Stimulated activated CD4-positive, alpha-beta T cell treated with anti-CD3 and anti-CD28 coated beads, Interleukin-2, amount 100 ng/mL, for 4 hours (primary cell): ENCODE data around the gene ZNF385D.

Source experiments
- DNase-seq: peaks from one replicate; pipeline ENCODE4 v3.0.0-alpha.2; 2020; ENCODE audit warnings: low read depth

ZNF385D gene

GRCh38 chr3:21747966-21748555 lies 2.9 kb downstream of the ZNF385D start:
- no peak for DNase-seq

- no peak for DNase-seq
Observed at GRCh38 chr3:21747376-21747775, 3.6 kb downstream of the ZNF385D start.

GRCh38 chr3:21745966-21746365 lies 5.0 kb downstream of the ZNF385D start:
- DNase-seq: no peak

GRCh38 chr3:21744793-21745192 lies 6.2 kb downstream of the ZNF385D start:
- no peak for DNase-seq

GRCh38 chr3:21738935-21739702 lies 11.9 kb downstream of the ZNF385D start:
- no peak for DNase-seq

GRCh38 chr3:21738283-21738682 lies 12.7 kb downstream of the ZNF385D start:
- DNase-seq: no peak

GRCh38 chr3:21734746-21735145 lies 16.3 kb downstream of the ZNF385D start:
- no peak for DNase-seq

- no peak for DNase-seq
Observed at GRCh38 chr3:21729888-21730459, 21.0 kb downstream of the ZNF385D start.

GRCh38 chr3:21729331-21729730 lies 21.7 kb downstream of the ZNF385D start:
- no peak for DNase-seq

- DNase-seq: no peak
Observed at GRCh38 chr3:21722768-21723167, 28.2 kb downstream of the ZNF385D start.

GRCh38 chr3:21722301-21722700 lies 28.7 kb downstream of the ZNF385D start:
- no peak for DNase-seq

- no peak for DNase-seq
Observed at GRCh38 chr3:21718943-21719591, 31.9 kb downstream of the ZNF385D start.

- no peak for DNase-seq
Observed at GRCh38 chr3:21718161-21718765, 32.7 kb downstream of the ZNF385D start.

GRCh38 chr3:21715662-21716061 lies 35.3 kb downstream of the ZNF385D start:
- DNase-seq: no peak

- DNase-seq: no peak
Observed at GRCh38 chr3:21705769-21706168, 45.2 kb downstream of the ZNF385D start.

GRCh38 chr3:21704796-21705195 lies 46.2 kb downstream of the ZNF385D start:
- no peak for DNase-seq

- DNase-seq: no peak
Observed at GRCh38 chr3:21703291-21703690, 47.7 kb downstream of the ZNF385D start.

GRCh38 chr3:21697707-21698106 lies 53.3 kb downstream of the ZNF385D start:
- DNase-seq: no peak

- DNase-seq: no peak
Observed at GRCh38 chr3:21694506-21694905, 56.5 kb downstream of the ZNF385D start.

GRCh38 chr3:21691036-21691435 lies 60.0 kb downstream of the ZNF385D start:
- DNase-seq: no peak

- DNase-seq: no peak
Observed at GRCh38 chr3:21682206-21682605, 68.8 kb downstream of the ZNF385D start.

GRCh38 chr3:21673393-21673792 lies 77.6 kb downstream of the ZNF385D start:
- no peak for DNase-seq

GRCh38 chr3:21672303-21672702 lies 78.7 kb downstream of the ZNF385D start:
- no peak for DNase-seq
